ENCODE measurements around the gene IRS1.

The IRS1 gene

DNA sequence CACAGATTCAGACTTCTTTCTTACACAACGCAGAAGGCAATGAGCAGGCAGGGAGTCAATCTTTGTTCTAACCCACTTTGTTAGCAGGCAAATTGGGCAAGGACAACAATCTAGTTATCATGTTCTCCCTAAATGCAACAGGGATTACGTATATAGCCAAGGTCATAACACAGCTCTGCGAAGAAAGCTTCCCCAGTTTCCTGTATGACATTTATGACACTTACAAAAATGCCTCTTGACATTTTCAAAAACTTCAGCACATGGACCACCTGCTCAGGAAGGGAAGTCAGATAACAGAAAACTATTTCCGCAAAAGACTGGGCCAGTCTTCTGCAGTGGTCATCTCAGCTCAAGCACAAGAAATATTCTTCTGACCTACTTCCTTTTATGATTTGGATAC is 106.1 kb downstream of the IRS1 start:
- peaks cover 14% of the 10 kb centered on the region for H3K4me1 Mint-ChIP-seq (ENCODE audit: low read depth)

GRCh38 chr2:226692521-226693126 is 107.0 kb downstream of the IRS1 start:
- no peaks in the 10 kb centered on the region for H3K9me3 Mint-ChIP-seq
- H3K4me1 Mint-ChIP-seq (ENCODE audit: low read depth), result peaks cover 14% of the 10 kb centered on the region
- H3K4me3 Mint-ChIP-seq, result no peak overlapping the region
- H3K27ac Mint-ChIP-seq, result no peak overlapping the region
- H3K27me3 Mint-ChIP-seq, result peaks cover 31% of the 10 kb centered on the region
- H3K36me3 Mint-ChIP-seq (ENCODE audit: low read depth), result no peaks in the 10 kb centered on the region

More for the DNA sequence above, 106.1 kb downstream of the IRS1 start:
- H3K4me3 Mint-ChIP-seq, result no peak overlapping the region
- H3K27ac Mint-ChIP-seq, result no peak overlapping the region
- no peaks in the 10 kb centered on the region for H3K36me3 Mint-ChIP-seq (ENCODE audit: low read depth)
- no peaks in the 10 kb centered on the region for H3K9me3 Mint-ChIP-seq
- peaks cover 23% of the 10 kb centered on the region for H3K27me3 Mint-ChIP-seq

DNA sequence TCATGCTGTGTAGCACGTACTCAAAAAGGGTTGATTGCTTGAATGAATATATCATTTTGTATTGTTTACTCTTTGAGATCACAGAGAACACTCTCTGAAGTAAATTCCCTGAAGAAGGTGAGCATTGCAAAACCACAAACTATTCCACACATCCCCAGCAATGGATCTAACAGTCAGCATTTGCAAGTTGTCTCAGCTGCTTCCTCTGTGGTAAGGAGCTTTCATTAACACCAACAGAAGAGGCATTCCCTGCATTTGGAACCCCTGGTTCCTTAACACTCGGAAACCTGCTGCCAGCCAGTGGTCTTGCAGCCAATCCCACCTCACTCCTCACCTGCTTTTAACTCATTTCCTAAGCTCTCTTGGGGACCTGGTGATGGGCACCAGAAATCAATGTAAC is 108.4 kb downstream of the IRS1 start:
- no peak overlapping the region for H3K4me3 Mint-ChIP-seq
- H3K27ac Mint-ChIP-seq, result no peak overlapping the region
- no peaks in the 10 kb centered on the region for H3K36me3 Mint-ChIP-seq (ENCODE audit: low read depth)
- peaks cover 31% of the 10 kb centered on the region for H3K27me3 Mint-ChIP-seq
- peaks cover 14% of the 10 kb centered on the region for H3K4me1 Mint-ChIP-seq (ENCODE audit: low read depth)
- H3K9me3 Mint-ChIP-seq, result no peaks in the 10 kb centered on the region

- H3K4me1 Mint-ChIP-seq (ENCODE audit: low read depth), result peaks cover 14% of the 10 kb centered on the region
- peaks cover 31% of the 10 kb centered on the region for H3K27me3 Mint-ChIP-seq
- H3K4me3 Mint-ChIP-seq, result no peak overlapping the region
- H3K36me3 Mint-ChIP-seq (ENCODE audit: low read depth), result no peaks in the 10 kb centered on the region
- no peak overlapping the region for H3K27ac Mint-ChIP-seq
- no peaks in the 10 kb centered on the region for H3K9me3 Mint-ChIP-seq
Observed at GRCh38 chr2:226690461-226691024, 109.1 kb downstream of the IRS1 start.

GRCh38 chr2:226687641-226688253 is 111.9 kb downstream of the IRS1 start:
- Mint-ChIP-seq H3K9me3 (no peaks in the 10 kb centered on the region), H3K4me3 (no peak overlapping the region), H3K27ac (no peak overlapping the region), H3K36me3 (ENCODE audit: low read depth) (no peaks in the 10 kb centered on the region), H3K4me1 (ENCODE audit: low read depth) (peaks cover 8% of the 10 kb centered on the region), H3K27me3 (peaks cover 31% of the 10 kb centered on the region)

GRCh38 chr2:226684563-226684959 is 115.1 kb downstream of the IRS1 start:
- Mint-ChIP-seq H3K9me3 (no peaks in the 10 kb centered on the region), H3K4me1 (ENCODE audit: low read depth) (no peaks in the 10 kb centered on the region), H3K36me3 (ENCODE audit: low read depth) (no peaks in the 10 kb centered on the region), H3K27me3 (peaks cover 15% of the 10 kb centered on the region), H3K27ac (no peak overlapping the region), H3K4me3 (no peak overlapping the region)

DNA sequence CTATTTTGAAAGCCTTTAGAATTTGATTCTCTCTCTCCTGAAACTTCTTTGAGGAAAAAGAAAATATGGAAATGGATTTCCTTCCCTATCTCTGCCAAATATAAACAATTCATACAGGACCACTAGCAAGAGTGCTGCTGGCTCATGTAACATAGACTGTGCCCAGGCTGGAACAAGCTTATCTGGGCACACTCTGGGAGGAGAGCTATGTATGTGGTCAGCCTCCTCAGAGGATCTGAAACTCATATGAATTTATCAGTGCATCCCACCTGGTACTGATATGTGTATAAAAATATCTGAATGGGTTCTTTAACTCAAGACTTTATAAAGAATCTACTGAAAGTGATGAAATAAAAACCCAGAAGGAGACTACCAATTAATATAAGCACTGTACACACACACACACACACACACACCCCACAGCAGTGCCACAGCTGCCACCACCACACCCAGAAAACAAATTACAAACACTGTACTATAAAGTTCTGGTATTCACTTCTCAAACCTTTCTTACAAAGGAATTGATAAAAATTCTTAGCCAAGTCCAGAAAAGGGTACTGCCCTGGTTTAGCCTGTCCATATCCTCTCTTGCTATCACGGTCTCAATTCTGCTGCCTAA is 115.6 kb downstream of the IRS1 start:
- no peaks in the 10 kb centered on the region for H3K36me3 Mint-ChIP-seq (ENCODE audit: low read depth)
- no peak overlapping the region for H3K27ac Mint-ChIP-seq
- H3K4me3 Mint-ChIP-seq, result no peak overlapping the region
- H3K4me1 Mint-ChIP-seq (ENCODE audit: low read depth), result no peaks in the 10 kb centered on the region
- H3K9me3 Mint-ChIP-seq, result no peaks in the 10 kb centered on the region
- peaks cover 12% of the 10 kb centered on the region for H3K27me3 Mint-ChIP-seq

- Mint-ChIP-seq H3K36me3 (ENCODE audit: low read depth) (no peaks in the 10 kb centered on the region), H3K27ac (no peak overlapping the region), H3K4me3 (no peak overlapping the region), H3K9me3 (no peaks in the 10 kb centered on the region), H3K27me3 (peaks cover 6% of the 10 kb centered on the region), H3K4me1 (ENCODE audit: low read depth) (no peaks in the 10 kb centered on the region)
Observed at GRCh38 chr2:226683196-226683595, 116.4 kb downstream of the IRS1 start.

Measured in stimulated activated naive CD8-positive, alpha-beta T cell treated with anti-CD3 and anti-CD28 coated beads, Interleukin-15, Interleukin-2, amounts not matched to agents 100 ng/mL and 50 ng/mL, for 24 hours (primary cell).